ENCODE results near the gene VPREB3. TPM values are rescaled to one million over a fixed set of nuclear protein-coding genes. Genes with fewer than 3 reads are reported as not detected.

Gene VPREB3
- total RNA-seq, 1 experiment from 2014 or later = 2.4 TPM

GRCh38 chr22:23774114-23774921, 20.1 kb upstream of the VPREB3 start:
- Histone ChIP-seq H3K27ac (ENCODE audit: low read depth, low read length) (no peak overlapping the region), H3K79me2 (ENCODE audit: insufficient read depth, low read length) (no peaks in the 10 kb centered on the region), H3K4me3 (replicated peaks in 1 of 2; ENCODE audit: low read depth in 1 of 2, low read length in 2 of 2) (no peak overlapping the region), H3K9me3 (ENCODE audit: control insufficient read depth in 1 of 2, insufficient read depth in 1 of 2, low read depth in 1 of 2, low read length in 2 of 2) (no peaks in the 10 kb centered on the region), H2AFZ (ENCODE audit: low read depth, low read length, poor library complexity, severe bottlenecking) (no peak overlapping the region), H3K27me3 (ENCODE audit: insufficient read depth, low read length) (no peaks in the 10 kb centered on the region), H3K4me2 (ENCODE audit: low read length) (peak overlapping the region; percentile 94), H4K20me1 (ENCODE audit: insufficient read depth) (no peaks in the 10 kb centered on the region), H3K9me2 (ENCODE audit: insufficient read depth) (no peaks in the 10 kb centered on the region), H3K4me1 (ENCODE audit: control insufficient read depth in 1 of 2, insufficient read depth in 2 of 2, low read length in 2 of 2) (peaks cover 26 to 55% of the 10 kb centered on the region in 2 experiments), H3K9ac (ENCODE audit: low read length) (no peak overlapping the region), H3K36me3 (ENCODE audit: control insufficient read depth in 1 of 2, insufficient read depth in 2 of 2, low read length in 2 of 2) (no peaks in the 10 kb centered on the region)
- ATAC-seq (no peak), DNase-seq (ENCODE audit: low read depth, low spot score) (no peak)
- RAD21 ChIA-PET (ENCODE audit: low non-redundant PET in 1 of 2, low total read pairs in 2 of 2, uncharacterized antibody in 2 of 2, unreplicated experiment in 2 of 2) = no interaction called here
- intact Hi-C loops (cut with micrococcal nuclease) = no loop called here
- CTCF ChIA-PET = no interaction called here
- POLR2A ChIA-PET = interaction anchor here (0.6 kb wide), 1 partner anchor 16 kb away, joined by 3 read pairs; no protein-coding TSS in a partner anchor
- TF ChIP-seq POLR2AphosphoS5 (IDR thresholded peaks at IDR 0.05; ENCODE audit: low read depth, low read length) = no peak
- no peak for TF ChIP-seq CTCF (IDR thresholded peaks at IDR 0.05 in 2 of 3, conservative IDR thresholded peaks at IDR 0.05 in 1 of 3; ENCODE audit: borderline replicate concordance in 1 of 3, insufficient read depth in 1 of 3, low read depth in 2 of 3, low read length in 2 of 3)
- TF ChIP-seq TCF7L2 (IDR thresholded peaks at IDR 0.05; ENCODE audit: borderline replicate concordance, extremely low read depth, insufficient read depth, insufficient read length) = no peak
- TF ChIP-seq CEBPB (IDR thresholded peaks at IDR 0.05; ENCODE audit: low read depth) = no peak
- no peak for TF ChIP-seq EZH2 (IDR thresholded peaks at IDR 0.05)
- TF ChIP-seq JUND (IDR thresholded peaks at IDR 0.05) = no peak
- no TSS peak for BruUV-seq (replicated peaks)

Measured in HCT116 (cell line).